Measurements from ENCODE around the gene POLD4.

DNA sequence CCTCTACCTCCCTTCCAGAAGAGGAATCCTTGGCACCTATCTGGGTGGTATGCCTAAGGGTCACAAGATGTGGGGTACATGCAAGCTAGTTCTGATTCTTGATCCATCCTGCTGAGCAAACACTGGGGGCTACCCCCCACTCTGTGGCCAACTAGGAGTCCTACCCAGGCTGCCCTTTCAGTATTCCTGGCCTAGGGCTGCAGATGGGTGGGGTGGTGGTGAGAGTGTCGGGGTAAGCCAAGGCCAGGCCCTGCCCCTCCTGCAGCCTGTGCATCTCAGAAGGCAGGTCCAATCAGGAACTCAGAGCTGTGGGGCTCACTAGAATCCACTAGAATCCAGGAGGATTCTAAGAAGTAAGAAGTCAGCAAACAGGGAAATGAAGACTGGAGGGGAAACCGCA, 39.1 kb downstream of the POLD4 start:
- TF ChIP-seq, protein P1, sequence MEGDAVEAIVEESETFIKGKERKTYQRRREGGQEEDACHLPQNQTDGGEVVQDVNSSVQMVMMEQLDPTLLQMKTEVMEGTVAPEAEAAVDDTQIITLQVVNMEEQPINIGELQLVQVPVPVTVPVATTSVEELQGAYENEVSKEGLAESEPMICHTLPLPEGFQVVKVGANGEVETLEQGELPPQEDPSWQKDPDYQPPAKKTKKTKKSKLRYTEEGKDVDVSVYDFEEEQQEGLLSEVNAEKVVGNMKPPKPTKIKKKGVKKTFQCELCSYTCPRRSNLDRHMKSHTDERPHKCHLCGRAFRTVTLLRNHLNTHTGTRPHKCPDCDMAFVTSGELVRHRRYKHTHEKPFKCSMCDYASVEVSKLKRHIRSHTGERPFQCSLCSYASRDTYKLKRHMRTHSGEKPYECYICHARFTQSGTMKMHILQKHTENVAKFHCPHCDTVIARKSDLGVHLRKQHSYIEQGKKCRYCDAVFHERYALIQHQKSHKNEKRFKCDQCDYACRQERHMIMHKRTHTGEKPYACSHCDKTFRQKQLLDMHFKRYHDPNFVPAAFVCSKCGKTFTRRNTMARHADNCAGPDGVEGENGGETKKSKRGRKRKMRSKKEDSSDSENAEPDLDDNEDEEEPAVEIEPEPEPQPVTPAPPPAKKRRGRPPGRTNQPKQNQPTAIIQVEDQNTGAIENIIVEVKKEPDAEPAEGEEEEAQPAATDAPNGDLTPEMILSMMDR (conservative IDR thresholded peaks at IDR 0.05) = no peak
- TF ChIP-seq ZFX (IDR thresholded peaks at IDR 0.05) = no peak

Measured in C4-2B (cell line).